Measurements from ENCODE around the gene DMXL1. TPM values are rescaled to one million over a fixed set of nuclear protein-coding genes. Genes with fewer than 3 reads are reported as not detected.

The DMXL1 gene
- polyA plus RNA-seq, 10 donors: 17.7 to 28.2 (median 23.7) TPM

DNA sequence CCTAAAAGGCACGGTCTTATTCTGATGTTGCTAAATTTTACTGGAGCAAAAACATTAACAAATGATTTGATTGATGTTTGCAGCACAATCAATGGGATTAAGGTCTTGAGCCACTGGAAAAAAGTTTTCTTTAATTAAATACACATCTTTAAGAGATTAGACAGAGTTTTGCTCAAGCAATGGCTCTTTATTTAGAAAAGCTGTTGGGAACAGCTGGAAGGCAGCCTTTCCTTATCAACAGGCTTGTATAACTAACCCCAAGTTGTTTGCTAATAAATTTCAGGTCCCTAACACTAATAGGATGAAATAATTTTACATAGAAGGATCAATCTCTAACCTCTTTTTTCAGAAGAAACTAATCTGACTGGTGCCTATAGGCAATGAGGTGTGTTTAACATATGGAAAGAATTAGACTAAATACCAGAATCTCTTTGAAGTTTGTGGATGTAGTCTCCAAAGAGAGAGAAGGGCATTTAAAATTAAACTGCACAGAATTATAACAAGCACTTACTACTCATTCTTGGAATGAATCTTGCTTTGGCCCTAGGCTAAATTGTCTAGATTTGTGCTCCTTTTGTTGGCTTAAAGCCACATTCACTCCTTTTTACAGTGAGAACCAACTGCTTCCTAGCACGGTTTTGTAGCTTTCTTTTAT is 217.6 kb downstream of the DMXL1 start:
- DNase-seq: no peak

DNA sequence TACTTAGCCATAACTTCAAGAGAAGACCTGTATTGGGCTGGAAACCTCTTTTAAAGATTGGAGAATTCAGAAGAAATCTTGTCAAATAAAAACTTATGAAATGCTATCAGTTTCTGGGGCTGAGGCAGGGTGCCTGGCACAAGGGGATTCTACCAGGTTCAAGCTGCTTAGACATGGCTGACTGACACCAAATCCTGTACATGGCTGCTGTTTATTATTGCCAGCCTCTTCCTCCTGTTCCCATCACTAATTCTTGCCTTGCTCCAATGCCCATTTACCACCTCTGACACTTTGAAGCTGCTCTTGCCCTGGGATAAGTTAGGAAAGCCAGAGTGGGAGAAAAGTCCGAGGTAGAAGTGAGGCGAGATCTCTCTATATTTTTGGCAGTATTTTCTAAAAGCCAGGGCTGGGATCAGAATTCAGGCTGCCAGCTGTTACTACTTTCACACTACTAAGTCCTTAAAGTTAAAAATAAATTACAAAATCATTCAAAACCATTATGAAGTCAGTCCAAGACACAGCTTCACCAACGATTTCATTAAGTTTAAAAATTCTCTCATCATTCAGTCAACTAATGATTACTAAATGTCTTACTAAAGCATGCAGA is 218.7 kb downstream of the DMXL1 start:
- DNase-seq: no peak

GRCh38 chr5:119290161-119290569 is 219.3 kb downstream of the DMXL1 start:
- DNase-seq: no peak

- DNase-seq: no peak
Measured at GRCh38 chr5:119290607-119291006, 219.7 kb downstream of the DMXL1 start.

- no peak for DNase-seq
Measured at GRCh38 chr5:119291056-119291455, 220.2 kb downstream of the DMXL1 start.

DNA sequence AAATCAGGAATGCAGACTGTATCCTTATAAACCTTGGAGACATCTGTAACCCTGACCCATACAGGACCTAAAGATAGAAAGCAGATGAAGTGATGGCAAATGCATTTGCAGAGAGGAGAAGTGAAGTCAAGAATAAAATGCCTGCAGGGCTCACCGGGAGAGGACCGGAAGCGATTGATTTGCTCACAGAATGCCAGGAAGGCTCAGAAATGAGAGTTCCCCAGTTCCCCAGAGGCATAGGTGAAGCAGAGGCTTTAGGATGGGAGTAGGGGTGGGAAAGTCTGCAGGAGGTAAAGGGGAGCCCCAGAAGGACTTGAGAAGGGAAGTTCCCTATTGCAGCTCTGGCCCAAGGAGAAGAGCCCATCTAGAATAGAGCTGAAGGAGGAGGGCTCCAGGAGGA is 221.0 kb downstream of the DMXL1 start:
- DNase-seq: no peak

DNA sequence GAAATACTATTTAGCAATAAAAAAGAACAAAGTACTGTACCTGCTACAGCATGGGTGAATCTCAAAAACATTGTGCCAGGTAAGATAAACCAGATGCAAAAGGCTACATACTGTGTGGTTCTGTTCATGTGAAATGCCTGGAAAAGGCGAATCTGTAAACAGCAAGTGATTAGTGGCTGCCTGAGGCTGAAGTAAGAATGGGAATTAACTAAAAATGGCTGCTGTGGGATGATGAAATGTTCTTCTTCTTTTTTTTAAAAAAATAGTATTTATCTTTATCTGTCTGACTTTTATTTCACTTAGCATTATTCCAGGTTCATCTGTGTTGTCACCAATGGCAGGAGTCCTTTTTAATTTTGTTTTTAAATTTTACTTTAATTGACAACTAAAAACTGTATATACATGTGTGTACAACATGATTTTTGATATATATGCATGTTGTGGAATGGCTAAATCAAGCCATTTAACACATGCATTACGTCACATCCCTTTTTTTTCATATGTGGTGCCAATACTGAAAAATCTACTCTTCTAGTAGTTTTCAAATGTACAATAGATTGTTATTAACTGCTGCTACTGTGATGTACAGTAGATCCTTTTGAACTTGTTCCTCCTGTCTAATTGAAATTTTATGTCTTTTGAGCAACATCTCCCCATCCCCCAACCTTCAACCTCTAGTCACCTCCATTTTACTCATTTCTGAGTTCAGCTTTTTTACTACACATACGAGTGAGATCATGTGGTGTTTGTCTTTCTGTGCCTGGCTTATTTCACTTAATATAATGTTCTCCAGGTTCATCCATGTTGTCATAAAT is 222.0 kb downstream of the DMXL1 start:
- DNase-seq: no peak

DNA sequence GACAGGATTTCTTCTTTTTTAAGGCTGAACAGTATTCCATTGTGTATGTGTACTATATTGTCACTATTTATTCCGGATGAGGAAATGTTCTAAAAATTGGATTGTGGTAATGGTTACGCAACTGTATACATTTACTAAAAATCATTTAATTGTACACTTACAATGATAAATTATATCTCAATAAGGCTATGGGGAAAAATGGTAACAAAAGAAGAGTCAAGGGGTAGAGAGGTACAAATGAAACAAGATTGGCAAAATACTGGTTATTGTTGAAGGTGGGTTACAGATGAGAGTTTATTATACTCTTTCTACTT is 222.6 kb downstream of the DMXL1 start:
- DNase-seq: no peak

Other genes starting within 250 kb of the DMXL1 start
- gene DTWD2, start 82.5 kb upstream of the DMXL1 start, polyA plus RNA-seq (ENCODE audit: insufficient read length in 10 of 10): 10 to 100 TPM in 1 of 10 donors, 1 to 10 TPM in 9; 4.6 to 11.2 (median 6.8) TPM

Measured in muscle of back (tissue), 11 donors.